Measurements from ENCODE around the gene PCBP3. TPM values are rescaled to one million over a fixed set of nuclear protein-coding genes. Genes with fewer than 3 reads are reported as not detected.

The PCBP3 gene
- total RNA-seq, 6 experiments from 2014 or later: 0.37 to 1.5 (median 0.69) TPM

- peak overlapping the region; percentile 42 to 72 (median 60) for H3K27ac ChIP-seq
- H3K36me3 ChIP-seq: no peaks in the 10 kb centered on the region
- H3K4me3 ChIP-seq: no peak overlapping the region
- TF ChIP-seq, protein P1, sequence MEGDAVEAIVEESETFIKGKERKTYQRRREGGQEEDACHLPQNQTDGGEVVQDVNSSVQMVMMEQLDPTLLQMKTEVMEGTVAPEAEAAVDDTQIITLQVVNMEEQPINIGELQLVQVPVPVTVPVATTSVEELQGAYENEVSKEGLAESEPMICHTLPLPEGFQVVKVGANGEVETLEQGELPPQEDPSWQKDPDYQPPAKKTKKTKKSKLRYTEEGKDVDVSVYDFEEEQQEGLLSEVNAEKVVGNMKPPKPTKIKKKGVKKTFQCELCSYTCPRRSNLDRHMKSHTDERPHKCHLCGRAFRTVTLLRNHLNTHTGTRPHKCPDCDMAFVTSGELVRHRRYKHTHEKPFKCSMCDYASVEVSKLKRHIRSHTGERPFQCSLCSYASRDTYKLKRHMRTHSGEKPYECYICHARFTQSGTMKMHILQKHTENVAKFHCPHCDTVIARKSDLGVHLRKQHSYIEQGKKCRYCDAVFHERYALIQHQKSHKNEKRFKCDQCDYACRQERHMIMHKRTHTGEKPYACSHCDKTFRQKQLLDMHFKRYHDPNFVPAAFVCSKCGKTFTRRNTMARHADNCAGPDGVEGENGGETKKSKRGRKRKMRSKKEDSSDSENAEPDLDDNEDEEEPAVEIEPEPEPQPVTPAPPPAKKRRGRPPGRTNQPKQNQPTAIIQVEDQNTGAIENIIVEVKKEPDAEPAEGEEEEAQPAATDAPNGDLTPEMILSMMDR (IDR thresholded peaks at IDR 0.05): no peak
- no peak for TF ChIP-seq POLR2A (IDR thresholded peaks at IDR 0.05)
- DNase-seq (peak in 1 of 3 donors; percentile 52), ATAC-seq (no peak)
- peaks cover 0 to 25% (median 5%) of the 10 kb centered on the region in 4 donors for H3K4me1 ChIP-seq
- no peaks in the 10 kb centered on the region for H3K9me3 ChIP-seq
- peaks cover 0 to 10% of the 10 kb centered on the region in 2 donors for H3K27me3 ChIP-seq
- intact Hi-C loops (cut with DNase I): no loop called here
- WGBS (ENCODE audit: insufficient coverage, low coverage, low lambda C conversion rate, missing lambda C conversion rate): no CpG with 5 or more reads among the region's 19 CpGs
Measured at GRCh38 chr21:45972353-45972715, 328.8 kb downstream of the PCBP3 start.

- Histone ChIP-seq H3K4me1 (peaks cover 0 to 25% (median 5%) of the 10 kb centered on the region in 4 donors), H3K27ac (peak overlapping the region; percentile 42 to 72 (median 60)), H3K27me3 (peaks cover 0 to 10% of the 10 kb centered on the region in 2 donors), H3K36me3 (no peaks in the 10 kb centered on the region), H3K4me3 (peak overlapping the region; percentile 40 to 51 (median 49)), H3K9me3 (no peaks in the 10 kb centered on the region)
- intact Hi-C loops (cut with DNase I): no loop called here
- no peak for TF ChIP-seq POLR2A (IDR thresholded peaks at IDR 0.05)
- TF ChIP-seq, protein P1 (IDR thresholded peaks at IDR 0.05): no peak
- 0% methylated on average over 1 of the region's 58 CpGs for WGBS (ENCODE audit: insufficient coverage, low coverage, low lambda C conversion rate, missing lambda C conversion rate)
- DNase-seq (peak in 2 of 3 donors; percentile 33 to 58), ATAC-seq (peak in 3 of 4 donors; percentile 2 to 5 (median 3))
Measured at GRCh38 chr21:45972716-45973474, 329.4 kb downstream of the PCBP3 start.

DNA sequence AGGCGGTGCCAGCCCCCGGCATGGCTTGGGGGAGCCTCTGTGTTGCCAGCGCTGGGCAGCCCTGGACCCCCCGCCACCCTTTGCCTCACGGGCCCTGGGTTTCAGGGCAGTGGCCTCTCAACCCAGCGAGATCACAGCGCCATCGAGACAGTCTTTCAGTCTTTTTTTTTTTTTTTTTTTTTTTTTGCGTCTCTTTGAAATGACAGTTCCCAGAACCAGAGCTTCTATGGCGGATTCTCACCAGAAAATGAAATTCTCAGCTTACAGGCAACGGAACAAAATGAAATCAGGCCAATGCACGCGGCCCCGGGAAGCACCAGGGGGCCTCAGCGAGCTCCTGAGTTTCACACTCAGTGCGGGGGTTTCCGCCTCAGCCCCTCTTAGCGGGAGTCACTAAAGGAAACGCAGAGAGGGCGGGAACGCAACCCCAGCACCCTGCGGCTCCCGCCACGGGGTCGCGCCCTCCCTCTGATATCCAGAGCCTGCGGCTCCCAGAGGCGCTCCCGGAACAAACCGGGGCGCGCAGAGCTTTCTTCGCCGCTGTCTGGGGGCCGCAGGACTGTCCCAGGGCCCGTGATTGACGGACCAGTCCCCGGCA is 330.0 kb downstream of the PCBP3 start:
- peaks cover 0 to 25% (median 5%) of the 10 kb centered on the region in 4 donors for H3K4me1 ChIP-seq
- under 1% methylated on average over 24 of the region's 38 CpGs for WGBS (ENCODE audit: insufficient coverage, low coverage, low lambda C conversion rate, missing lambda C conversion rate)
- peak in 1 of 3 donors; percentile 79 for DNase-seq
- H3K27ac ChIP-seq: peak overlapping the region; percentile 42 to 72 (median 60)
- TF ChIP-seq, protein P1 (IDR thresholded peaks at IDR 0.05): peak; percentile 44 to 66 (median 61)
- no peak for TF ChIP-seq POLR2A (IDR thresholded peaks at IDR 0.05)
- intact Hi-C loops (cut with DNase I): no loop called here
- H3K36me3 ChIP-seq: no peaks in the 10 kb centered on the region
- H3K9me3 ChIP-seq: no peaks in the 10 kb centered on the region
- H3K27me3 ChIP-seq: peaks cover 0 to 10% of the 10 kb centered on the region in 2 donors
- peak; percentile 65 to 68 (median 67) for ATAC-seq
- peak overlapping the region; percentile 40 to 51 (median 49) for H3K4me3 ChIP-seq

GRCh38 chr21:45974073-45975019 is 330.8 kb downstream of the PCBP3 start:
- peaks cover 0 to 25% (median 5%) of the 10 kb centered on the region in 4 donors for H3K4me1 ChIP-seq
- intact Hi-C loops (cut with DNase I): no loop called here

More at GRCh38 chr21:45974073-45975019, 330.8 kb downstream of the PCBP3 start:
- H3K4me3 ChIP-seq: peak overlapping the region; percentile 40 to 51 (median 49)
- no peak for TF ChIP-seq POLR2A (IDR thresholded peaks at IDR 0.05)
- TF ChIP-seq, protein P1 (IDR thresholded peaks at IDR 0.05): no peak
- ATAC-seq (peak; percentile 41 to 53 (median 50)), DNase-seq (peak in 2 of 3 donors; percentile 55 to 64)
- no peaks in the 10 kb centered on the region for H3K36me3 ChIP-seq
- peaks cover 0 to 10% of the 10 kb centered on the region in 2 donors for H3K27me3 ChIP-seq
- H3K9me3 ChIP-seq: no peaks in the 10 kb centered on the region
- 4% methylated on average over 13 of the region's 59 CpGs for WGBS (ENCODE audit: insufficient coverage, low coverage, low lambda C conversion rate, missing lambda C conversion rate)
- H3K27ac ChIP-seq: peak overlapping the region; percentile 42 to 72 (median 60)

Measured in right lobe of liver (tissue), 6 donors.